K562 (cell line): ENCODE data around the gene STXBP6. TPM values are rescaled to one million over a fixed set of nuclear protein-coding genes. Genes with fewer than 3 reads are reported as not detected.

Source experiments
- ATAC-seq: fragments of 200-7000 bp; cut with Tn5 transposase; 3 replicates; pipeline ENCODE4 v1.9.1; 2020; ENCODE audit warnings: moderate library complexity
- BruUV-seq: library from RNA; stranded (reverse); fragments of 400-500 nt; replicated peaks from 2 replicates; lab custom pipeline; 2021; lab: Mats Ljungman, UMichigan
- CTCF ChIA-PET: fragments of 300-600 bp; formaldehyde crosslinking; extraction: SDS; loops from one replicate; lab custom pipeline; 2021; ENCODE audit warnings: low intra/inter-chr PET ratio; lab: Yijun Ruan, JAX
- POLR2A ChIA-PET: fragments of 300-600, 350-650 bp; sonication (Branson Sonifier 250); formaldehyde crosslinking; extraction: SDS; loops from one replicate; lab custom pipeline; 2021; ENCODE audit warnings: antibody characterized with exemption, inconsistent platforms; lab: Yijun Ruan, JAX
- DNase-seq, 4 experiments: peaks; one replicate each; pipeline versions ENCODE4 v3.0.0 to v3.0.0-alpha.2; 2011 to 2018; ENCODE audit warnings: low spot score in 3 of 4, mixed read lengths in 3 of 4; ENCODE audit errors: extremely low read depth in 1 of 4
- FAIRE-seq: peaks from 2 replicates; lab custom pipeline; 2011; peaks lifted over from hg19 to GRCh38; lab: Jason Lieb, UNC
- H2AFZ ChIP-seq: 2 replicates; pipeline ENCODE4 v1.6.0; 2011; ENCODE audit warnings: low read depth, low read length, control low read depth, inconsistent platforms
- H3K27ac ChIP-seq: fragments of 200-600 bp; 3 replicates; pipeline ENCODE4 v1.8.0; 2011; ENCODE audit warnings: low read depth, mild to moderate bottlenecking, control low read depth, inconsistent platforms, low read length, moderate library complexity, mixed read lengths; ENCODE audit errors: extremely low read depth
- H3K27me3 ChIP-seq, 2 experiments: fragments of 300-600 bp in 1 of 2; 2 replicates in 1 of 2; 3 replicates in 1 of 2; pipeline versions ENCODE4 v1.6.0 to v1.8.0; 2011; ENCODE audit warnings: inconsistent platforms in 2 of 2, low read length in 2 of 2, mild to moderate bottlenecking in 1 of 2, mixed read lengths in 1 of 2, moderate library complexity in 1 of 2; ENCODE audit not compliant: control insufficient read depth in 2 of 2, insufficient read depth in 2 of 2
- H3K36me3 ChIP-seq: fragments of 300-600 bp; 3 replicates; pipeline ENCODE4 v1.8.0; 2011; ENCODE audit warnings: mild to moderate bottlenecking, low read length, inconsistent platforms; ENCODE audit not compliant: control insufficient read depth, insufficient read depth
- H3K4me1 ChIP-seq, 2 experiments: fragments of 200-600 bp in 1 of 2; replicated peaks in 1 of 2; 2 replicates in 1 of 2; 3 replicates in 1 of 2; pipeline versions ENCODE4 v1.5.1 to v1.8.0; 2011; ENCODE audit warnings: inconsistent platforms in 2 of 2, low read length in 2 of 2, mild to moderate bottlenecking in 1 of 2, mixed read lengths in 1 of 2, moderate library complexity in 1 of 2; ENCODE audit not compliant: control insufficient read depth in 2 of 2, insufficient read depth in 2 of 2
- H3K4me2 ChIP-seq: 2 replicates; pipeline ENCODE4 v1.6.1; 2011; ENCODE audit warnings: low read length, control low read depth, inconsistent platforms, mixed read lengths; ENCODE audit not compliant: insufficient read depth
- H3K4me3 ChIP-seq: fragments of 200-600 bp; sonication (generic), shearing (Covaris generic); 2 replicates; pipeline ENCODE4 v1.5.1; 2016; ENCODE audit warnings: control low read depth, inconsistent platforms
- H3K79me2 ChIP-seq: fragments of 200-600 bp; 3 replicates; pipeline ENCODE4 v1.8.0; 2011; ENCODE audit warnings: low read length, inconsistent platforms; ENCODE audit not compliant: control insufficient read depth, insufficient read depth
- H3K9ac ChIP-seq, 2 experiments: 2 replicates each; pipeline versions ENCODE4 v1.6.0 to v1.6.1; 2011; ENCODE audit warnings: low read depth in 2 of 2, low read length in 2 of 2, control low read depth in 1 of 2, inconsistent platforms in 1 of 2, mild to moderate bottlenecking in 1 of 2, mixed read lengths in 1 of 2; ENCODE audit not compliant: insufficient read depth in 1 of 2
- H3K9me1 ChIP-seq: one replicate; pipeline ENCODE4 v1.6.0; 2011; ENCODE audit warnings: inconsistent platforms, mild to moderate bottlenecking, low read length, moderate library complexity; ENCODE audit not compliant: control insufficient read depth, insufficient read depth
- H3K9me3 ChIP-seq: replicated peaks from 2 replicates; pipeline ENCODE4 v1.5.1; 2011; ENCODE audit warnings: low read depth, low read length, inconsistent platforms; ENCODE audit not compliant: control insufficient read depth, insufficient read depth
- H4K20me1 ChIP-seq: replicated peaks from 2 replicates; pipeline ENCODE4 v1.6.1; 2011; ENCODE audit warnings: low read length, inconsistent platforms, mixed read lengths; ENCODE audit not compliant: control insufficient read depth, insufficient read depth
- CBX3 ChIP-seq, 2 experiments: IDR thresholded peaks; 1 replicate in 1 of 2; 2 replicates in 1 of 2; pipeline ENCODE4 v1.6.1; 2012; ENCODE audit warnings: inconsistent platforms in 2 of 2, low read length in 2 of 2, borderline replicate concordance in 1 of 2, control low read depth in 1 of 2
- KAT2B ChIP-seq: IDR thresholded peaks from one replicate; pipeline ENCODE4 v1.6.1; 2012; ENCODE audit warnings: low read depth, mild to moderate bottlenecking, control low read depth, inconsistent platforms, low read length, moderate library complexity
- KDM1A ChIP-seq, 2 experiments: fragments of 450-650 bp; IDR thresholded peaks; 2 replicates each; pipeline ENCODE4 v1.6.1; 2016; ENCODE audit warnings: mild to moderate bottlenecking in 2 of 2
- NR2F6 ChIP-seq: fragments of 450-650 bp; formaldehyde crosslinking; IDR thresholded peaks from 2 replicates; pipeline ENCODE4 v1.4.0; 2020; ENCODE audit warnings: mild to moderate bottlenecking
- SREBF1 ChIP-seq: fragments of 150-350 bp; IDR thresholded peaks from 2 replicates; pipeline ENCODE4 v1.6.1; 2014; ENCODE audit warnings: antibody characterized with exemption, low read depth, low read length, borderline replicate concordance
- UBTF ChIP-seq, 2 experiments: IDR thresholded peaks; 2 replicates each; pipeline ENCODE4 v1.6.1; 2012; ENCODE audit warnings: improper control_type of control experiment in 2 of 2, low read depth in 2 of 2, low read length in 2 of 2, borderline replicate concordance in 1 of 2
- YY1 ChIP-seq, 3 experiments: IDR thresholded peaks; 2 replicates each; pipeline ENCODE4 v1.6.1; 2011; ENCODE audit warnings: low read length in 2 of 3, mild to moderate bottlenecking in 2 of 3, moderate library complexity in 2 of 3, borderline replicate concordance in 1 of 3, control low read depth in 1 of 3, low read depth in 1 of 3; ENCODE audit not compliant: insufficient read depth in 3 of 3, insufficient replicate concordance in 2 of 3, control insufficient read depth in 1 of 3, insufficient read length in 1 of 3; ENCODE audit errors: extremely low read depth in 1 of 3
- WGBS: fragments of 100-300 bp; shearing (Covaris generic); methylation state at CpG from one replicate; pipeline ENCODE4 v1.1.6; 2016; ENCODE audit warnings: low coverage, mixed read lengths; ENCODE audit not compliant: insufficient coverage; ENCODE audit errors: missing lambda C conversion rate; 5-methylcytosine and 5-hydroxymethylcytosine counted together
- in situ Hi-C: fragments of 300-500 bp; cut with MboI; formaldehyde crosslinking; loops from 4 replicates; pipeline ENCODE4 v1.15.0; 2018; ENCODE audit warnings: inconsistent platforms, mixed read lengths
- intact Hi-C: fragments of 100-400 bp; cut with micrococcal nuclease; formaldehyde crosslinking; loops from 2 replicates; pipeline ENCODE4 v1.14.2; 2022
- polyA plus RNA-seq, 8 experiments: library from polyadenylated mRNA; depleted of rRNA in 4 of 8; stranded (reverse) in 5 of 8; unstranded in 3 of 8; fragments of >200 nt; fragmentation: Nextera tagmentation in 2 of 8; fragmentation: Illumina TruSeq in 1 of 8; extraction: Ambion mirVana in 2 of 8; extraction: Trizol in 1 of 8; gene quantifications; 2 replicates each; pipeline versions ENCODE4 v1.2.1 to v1.2.3, GENCODE V29; 2011 to 2014; ENCODE audit warnings: inconsistent platforms in 1 of 8, missing spikeins in 1 of 8
- total RNA-seq, 7 experiments: library from RNA; depleted of rRNA in 6 of 7; stranded (reverse); fragments of >200 nt in 6 of 7; fragmentation: Illumina TruSeq in 2 of 7; extraction: Trizol in 2 of 7; gene quantifications; 2 replicates each; pipeline versions ENCODE4 v1.2.1 to v1.2.3, GENCODE V29; 2011 to 2021; ENCODE audit warnings: low replicate concordance in 1 of 7

STXBP6 gene
- total and polyA plus RNA-seq, 9 of the 15 experiments (the other 6 are each of a cell fraction or from before 2014, with no cell fraction given): 0.27 to 0.89 (median 0.59) TPM

- H3K4me1 ChIP-seq: peaks cover 5 to 26% of the 10 kb centered on the region in 2 experiments
- H3K27me3 ChIP-seq: no peaks in the 10 kb centered on the region; a peak in 1 of 5 replicates
- BruUV-seq: no TSS peak
- no peaks in the 10 kb centered on the region; the same call in 2 of the 3 replicates for H3K36me3 ChIP-seq
- intact Hi-C loops (no loop called here), in situ Hi-C loops (no loop called here)
- no peak overlapping the region for H3K4me3 ChIP-seq
- no peak overlapping the region for H2AFZ ChIP-seq
- FAIRE-seq (no peak), ATAC-seq (no peak), DNase-seq (no peak)
- TF ChIP-seq CBX3 (IDR thresholded peaks at IDR 0.05; ENCODE audit: borderline replicate concordance in 1 of 2, low read length in 2 of 2): no peak
- TF ChIP-seq KDM1A (IDR thresholded peaks at IDR 0.05): no peak
- TF ChIP-seq UBTF (IDR thresholded peaks at IDR 0.05; ENCODE audit: borderline replicate concordance in 1 of 2, low read depth in 2 of 2, low read length in 2 of 2): no peak
- TF ChIP-seq SREBF1: no peak
- TF ChIP-seq NR2F6 (CRISPR knock-in tag): no peak
- no peak for TF ChIP-seq YY1 (IDR thresholded peaks at IDR 0.05; ENCODE audit: borderline replicate concordance in 1 of 3, control insufficient read depth in 1 of 3, extremely low read depth in 1 of 3, insufficient read depth in 3 of 3, insufficient read length in 1 of 3, insufficient replicate concordance in 2 of 3, low read depth in 1 of 3, low read length in 2 of 3)
- TF ChIP-seq KAT2B: no peak
- H3K9me1 ChIP-seq: no peaks in the 10 kb centered on the region
- H3K27ac ChIP-seq: no peak overlapping the region
- no peak overlapping the region for H3K9ac ChIP-seq
- H3K9me3 ChIP-seq: no peaks in the 10 kb centered on the region
- H3K4me2 ChIP-seq: no peak overlapping the region
- no peaks in the 10 kb centered on the region for H4K20me1 ChIP-seq
- ChIA-PET POLR2A (no interaction called here), CTCF (no interaction called here)
- no peaks in the 10 kb centered on the region for H3K79me2 ChIP-seq
- WGBS: 85% methylated on average over 3 of the region's 4 CpGs
These were observed 63.6 kb downstream of the STXBP6 start for GRCh38 chr14:24986206-24986893.
